ENCODE measurements around the gene MTUS2.

Gene MTUS2

DNA sequence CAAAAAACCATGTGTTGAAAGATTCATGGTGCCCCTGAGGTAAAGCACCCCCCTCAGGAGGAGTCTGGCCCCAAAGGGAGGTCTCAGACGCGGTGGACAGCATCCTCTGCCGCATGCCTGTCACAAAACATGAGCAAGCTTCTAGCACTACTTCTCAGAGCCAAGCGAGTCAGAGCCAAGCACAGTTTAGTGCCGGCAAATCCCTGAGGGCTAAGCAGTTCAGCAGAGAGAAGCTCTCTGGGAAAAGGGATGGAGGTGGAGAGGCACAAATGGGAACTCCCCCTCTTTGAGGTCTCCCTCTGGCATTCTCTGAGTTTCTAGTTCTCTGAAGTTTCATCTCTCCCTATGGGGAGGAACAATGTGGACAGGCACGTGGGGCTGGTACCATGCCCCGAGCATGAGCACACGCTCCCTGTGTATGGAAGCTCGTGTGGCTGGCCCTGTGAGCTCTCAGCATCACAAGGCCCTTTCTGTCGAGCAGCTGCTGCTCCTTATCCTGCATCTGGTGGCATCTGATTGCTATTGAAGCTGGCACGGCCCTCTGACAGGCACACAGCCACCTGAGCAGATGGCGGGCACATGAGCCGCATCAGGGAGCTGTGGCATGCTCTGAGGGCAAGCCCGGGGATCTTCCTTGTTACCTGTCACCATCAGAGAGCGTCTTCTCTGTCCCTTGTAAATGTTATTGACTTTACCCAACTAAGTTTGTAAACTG, 450.3 kb downstream of the MTUS2 start:
- TF ChIP-seq, protein P1, sequence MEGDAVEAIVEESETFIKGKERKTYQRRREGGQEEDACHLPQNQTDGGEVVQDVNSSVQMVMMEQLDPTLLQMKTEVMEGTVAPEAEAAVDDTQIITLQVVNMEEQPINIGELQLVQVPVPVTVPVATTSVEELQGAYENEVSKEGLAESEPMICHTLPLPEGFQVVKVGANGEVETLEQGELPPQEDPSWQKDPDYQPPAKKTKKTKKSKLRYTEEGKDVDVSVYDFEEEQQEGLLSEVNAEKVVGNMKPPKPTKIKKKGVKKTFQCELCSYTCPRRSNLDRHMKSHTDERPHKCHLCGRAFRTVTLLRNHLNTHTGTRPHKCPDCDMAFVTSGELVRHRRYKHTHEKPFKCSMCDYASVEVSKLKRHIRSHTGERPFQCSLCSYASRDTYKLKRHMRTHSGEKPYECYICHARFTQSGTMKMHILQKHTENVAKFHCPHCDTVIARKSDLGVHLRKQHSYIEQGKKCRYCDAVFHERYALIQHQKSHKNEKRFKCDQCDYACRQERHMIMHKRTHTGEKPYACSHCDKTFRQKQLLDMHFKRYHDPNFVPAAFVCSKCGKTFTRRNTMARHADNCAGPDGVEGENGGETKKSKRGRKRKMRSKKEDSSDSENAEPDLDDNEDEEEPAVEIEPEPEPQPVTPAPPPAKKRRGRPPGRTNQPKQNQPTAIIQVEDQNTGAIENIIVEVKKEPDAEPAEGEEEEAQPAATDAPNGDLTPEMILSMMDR (IDR thresholded peaks at IDR 0.05; ENCODE audit: low read depth, low read length), result no peak
- no peak for DNase-seq (ENCODE audit: extremely low read depth, low read depth)

DNA sequence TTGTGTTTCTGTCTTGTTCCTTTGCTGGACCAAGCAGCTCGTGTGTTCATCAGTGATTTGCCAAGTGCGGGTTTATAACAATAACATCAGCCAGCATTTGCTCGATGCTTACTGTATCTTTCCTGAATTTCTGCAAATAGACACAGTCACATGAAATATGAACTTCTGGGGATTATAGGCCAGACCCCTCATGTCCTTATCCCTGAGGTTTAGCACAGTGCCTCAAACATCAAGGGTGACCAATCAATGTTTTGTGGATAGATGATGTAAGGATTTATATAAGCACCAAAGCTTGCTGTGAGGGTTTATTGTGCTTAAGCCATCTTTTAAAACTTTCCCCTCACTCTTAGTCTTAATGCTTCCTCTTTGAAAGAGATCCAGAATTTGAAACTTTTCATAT, 451.5 kb downstream of the MTUS2 start:
- no peak for DNase-seq (ENCODE audit: extremely low read depth, low read depth)
- TF ChIP-seq, protein P1 (IDR thresholded peaks at IDR 0.05; ENCODE audit: low read depth, low read length), result no peak

DNA sequence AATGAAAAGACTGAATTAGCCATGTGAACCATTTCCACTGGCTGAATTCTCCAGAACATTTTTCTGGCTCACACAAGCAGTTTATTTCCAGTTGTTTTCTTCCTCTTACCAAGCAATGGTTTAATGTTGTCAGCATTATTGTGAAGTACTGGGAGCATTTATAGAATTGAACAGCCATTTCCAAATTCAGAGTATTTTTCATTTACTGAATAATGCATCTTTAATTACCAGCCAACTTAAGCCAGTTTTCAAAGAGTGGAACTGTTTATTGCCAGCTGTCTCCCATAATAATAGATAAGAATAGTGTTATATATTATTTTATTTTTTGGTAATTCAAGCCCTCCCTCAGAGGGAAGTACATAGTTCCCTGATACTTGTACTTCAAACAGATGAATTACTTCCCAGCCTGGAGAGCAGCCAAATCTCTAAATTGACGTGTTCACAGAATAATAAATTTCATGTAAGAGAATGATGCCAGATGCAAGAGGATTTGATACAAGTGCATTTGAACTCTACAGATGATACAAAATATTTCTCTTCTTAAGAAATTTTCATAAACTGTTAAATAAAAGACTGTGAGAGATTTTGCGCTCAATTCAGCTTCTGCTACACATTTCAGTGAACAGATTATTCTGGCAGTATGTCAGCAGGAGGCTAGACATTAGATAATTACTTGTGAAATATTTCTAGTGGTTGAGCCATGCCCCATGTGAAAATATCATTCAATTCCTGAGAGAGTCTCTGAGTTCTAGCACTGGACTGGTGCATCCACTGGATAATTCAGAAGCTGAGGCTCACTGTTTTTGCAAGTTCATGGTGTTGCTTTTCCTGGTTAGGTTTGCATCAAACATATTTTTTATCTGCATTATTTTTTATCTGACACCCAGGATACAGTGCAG, 459.5 kb downstream of the MTUS2 start:
- TF ChIP-seq, protein P1 (IDR thresholded peaks at IDR 0.05; ENCODE audit: low read depth, low read length), result no peak
- no peak for DNase-seq (ENCODE audit: extremely low read depth, low read depth)

DNA sequence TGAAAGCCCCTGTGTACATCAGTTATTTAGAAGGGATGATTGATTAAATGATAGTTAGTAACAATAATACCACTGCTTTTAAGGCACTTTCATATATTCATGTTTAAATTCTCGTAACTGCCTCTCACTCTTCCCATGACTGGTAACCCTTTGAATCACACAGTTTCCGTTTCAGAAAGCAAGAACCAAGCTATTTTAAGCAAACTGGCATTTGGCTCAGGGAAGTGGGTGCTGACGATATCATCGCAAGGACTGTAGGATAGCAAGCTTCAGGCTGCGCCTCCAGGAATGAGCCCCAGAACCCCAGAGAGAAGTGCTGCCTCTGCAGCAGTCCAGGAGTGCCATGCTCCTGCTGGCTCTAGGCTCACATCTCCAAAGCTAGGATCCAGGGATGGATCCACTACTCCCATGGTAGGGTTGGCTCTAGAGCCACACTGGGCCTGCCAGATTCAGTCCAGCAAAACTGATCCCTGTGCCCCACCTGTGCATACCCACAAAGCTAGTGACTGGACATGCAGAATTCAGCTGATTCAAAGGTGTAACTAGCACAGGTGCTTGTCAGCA, 461.9 kb downstream of the MTUS2 start:
- TF ChIP-seq, protein P1 (IDR thresholded peaks at IDR 0.05; ENCODE audit: low read depth, low read length), result no peak
- no peak for DNase-seq (ENCODE audit: extremely low read depth, low read depth)

DNA sequence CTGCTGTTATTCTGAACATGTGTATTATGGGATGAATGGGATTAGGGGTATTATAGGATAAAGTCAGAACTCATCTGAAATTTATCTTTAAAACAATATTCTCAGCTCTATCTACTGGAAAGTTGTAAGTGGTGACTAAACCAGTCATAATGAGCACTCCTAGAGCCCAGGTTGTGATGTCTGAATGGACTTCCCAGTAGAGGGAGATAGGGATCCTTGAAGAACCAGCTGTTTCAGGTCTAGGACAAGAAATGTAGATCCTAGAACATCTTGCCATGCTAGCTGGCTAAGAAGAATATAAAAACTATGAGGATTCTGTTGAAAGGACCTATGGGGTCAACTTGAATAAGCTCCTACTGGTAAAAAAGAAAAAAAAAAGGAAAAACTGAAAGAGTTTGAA, 464.6 kb downstream of the MTUS2 start:
- DNase-seq (ENCODE audit: extremely low read depth, low read depth), result no peak
- TF ChIP-seq, protein P1 (IDR thresholded peaks at IDR 0.05; ENCODE audit: low read depth, low read length), result no peak

DNA sequence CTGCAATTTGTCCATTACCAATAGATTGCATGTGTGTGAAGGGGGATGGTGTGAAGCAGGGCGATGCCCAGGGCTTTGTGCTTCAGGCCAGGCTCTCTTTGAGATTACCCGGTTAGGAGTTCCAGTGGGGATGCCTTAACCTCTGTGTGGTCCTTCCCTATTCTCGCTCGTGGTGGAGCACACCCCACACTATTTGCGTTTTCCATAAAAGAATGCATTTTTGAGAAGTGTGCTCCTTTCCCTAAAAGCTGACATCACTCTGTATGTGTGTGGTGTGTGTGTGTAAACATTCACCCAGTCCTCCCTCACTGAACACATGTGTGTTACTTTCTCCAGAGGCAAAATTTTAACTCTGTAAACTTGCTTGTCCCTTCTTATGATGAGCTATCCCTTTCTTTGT, 467.1 kb downstream of the MTUS2 start:
- TF ChIP-seq, protein P1 (IDR thresholded peaks at IDR 0.05; ENCODE audit: low read depth, low read length), result no peak
- no peak for DNase-seq (ENCODE audit: extremely low read depth, low read depth)

DNA sequence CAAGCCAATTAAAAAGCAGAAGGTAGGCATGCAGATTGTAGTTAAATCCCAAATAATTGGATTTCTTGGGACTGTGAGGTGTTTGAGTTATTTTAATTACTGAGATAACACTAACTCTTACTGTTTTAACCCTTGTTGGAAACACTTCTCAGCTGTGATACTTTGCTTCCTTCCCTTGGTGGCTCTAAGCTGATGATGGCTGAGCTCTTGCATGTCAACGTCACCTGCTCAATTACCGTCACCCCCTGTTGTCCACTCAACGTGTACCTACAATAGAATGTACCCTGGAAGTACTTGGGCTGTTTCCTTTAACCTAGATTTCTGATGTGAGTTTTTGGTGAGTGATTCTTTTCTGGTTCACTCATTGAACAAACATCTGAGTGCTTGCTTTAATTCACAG, 471.9 kb downstream of the MTUS2 start:
- TF ChIP-seq, protein P1 (IDR thresholded peaks at IDR 0.05; ENCODE audit: low read depth, low read length), result no peak
- no peak for DNase-seq (ENCODE audit: extremely low read depth, low read depth)

Measured in AG09319 (cell line).